ENCODE measurements around the gene CD70. TPM values are rescaled to one million over a fixed set of nuclear protein-coding genes. Genes with fewer than 3 reads are reported as not detected.

CD70 gene
- total RNA-seq, 1 experiment from 2014 or later = not detected

DNA sequence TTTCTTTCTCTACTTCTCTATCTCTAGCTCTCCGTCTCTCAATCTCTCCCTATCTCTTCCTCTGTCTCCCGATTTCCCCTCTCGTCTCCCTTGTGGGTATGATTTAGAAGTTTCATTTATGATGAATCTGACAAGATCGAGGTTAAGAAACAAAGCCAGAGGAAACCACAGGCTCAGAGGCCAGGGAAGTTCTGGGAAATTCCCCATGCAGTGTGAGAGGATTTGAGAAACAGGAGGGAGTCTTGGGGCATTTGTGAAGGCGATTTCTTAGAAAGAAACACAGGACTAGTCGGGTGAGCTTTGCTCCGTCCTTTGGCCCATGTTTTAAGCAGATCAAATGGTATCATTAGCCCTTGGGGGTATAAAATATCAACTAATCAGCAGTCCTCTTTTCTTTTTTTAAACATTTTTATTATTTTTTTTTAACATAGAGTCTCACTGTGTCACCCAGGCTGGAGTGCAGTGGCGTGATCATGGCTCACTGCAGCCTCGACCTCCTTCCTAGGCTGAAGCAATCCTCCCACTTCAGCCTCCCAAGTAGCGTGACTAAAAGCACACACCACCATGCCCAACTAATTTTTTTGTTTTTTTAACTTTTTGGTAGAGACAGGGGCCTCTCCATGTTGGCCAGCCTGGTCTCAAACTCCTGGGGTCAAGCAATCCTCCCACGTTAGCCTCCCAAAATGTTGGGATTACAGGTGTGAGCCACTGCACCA is 34.3 kb downstream of the CD70 start:
- TF ChIP-seq, protein P1, sequence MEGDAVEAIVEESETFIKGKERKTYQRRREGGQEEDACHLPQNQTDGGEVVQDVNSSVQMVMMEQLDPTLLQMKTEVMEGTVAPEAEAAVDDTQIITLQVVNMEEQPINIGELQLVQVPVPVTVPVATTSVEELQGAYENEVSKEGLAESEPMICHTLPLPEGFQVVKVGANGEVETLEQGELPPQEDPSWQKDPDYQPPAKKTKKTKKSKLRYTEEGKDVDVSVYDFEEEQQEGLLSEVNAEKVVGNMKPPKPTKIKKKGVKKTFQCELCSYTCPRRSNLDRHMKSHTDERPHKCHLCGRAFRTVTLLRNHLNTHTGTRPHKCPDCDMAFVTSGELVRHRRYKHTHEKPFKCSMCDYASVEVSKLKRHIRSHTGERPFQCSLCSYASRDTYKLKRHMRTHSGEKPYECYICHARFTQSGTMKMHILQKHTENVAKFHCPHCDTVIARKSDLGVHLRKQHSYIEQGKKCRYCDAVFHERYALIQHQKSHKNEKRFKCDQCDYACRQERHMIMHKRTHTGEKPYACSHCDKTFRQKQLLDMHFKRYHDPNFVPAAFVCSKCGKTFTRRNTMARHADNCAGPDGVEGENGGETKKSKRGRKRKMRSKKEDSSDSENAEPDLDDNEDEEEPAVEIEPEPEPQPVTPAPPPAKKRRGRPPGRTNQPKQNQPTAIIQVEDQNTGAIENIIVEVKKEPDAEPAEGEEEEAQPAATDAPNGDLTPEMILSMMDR (conservative IDR thresholded peaks at IDR 0.05) = no peak
- no peak for TF ChIP-seq EZH2 (IDR thresholded peaks at IDR 0.05; ENCODE audit: low read depth)
- no peak overlapping the region for H3K4me2 ChIP-seq

DNA sequence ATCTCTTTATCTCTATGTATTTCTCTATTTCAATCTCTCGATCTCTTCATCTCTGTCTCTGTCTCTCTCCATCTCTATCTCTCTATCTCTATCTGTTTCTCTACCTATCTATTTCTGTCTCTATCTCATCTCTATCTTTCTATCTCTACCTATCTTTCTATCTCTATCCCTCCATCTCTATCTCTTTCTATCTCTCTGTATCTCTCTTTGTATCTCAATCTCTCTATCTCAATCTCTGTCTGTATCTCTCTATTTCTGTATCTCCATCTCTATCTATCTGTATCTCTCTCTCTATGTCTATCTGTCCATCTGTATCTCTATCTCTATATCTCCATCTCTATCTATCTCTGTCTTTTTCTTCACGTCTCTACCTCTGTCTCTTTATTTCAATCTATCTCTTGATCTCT is 34.9 kb downstream of the CD70 start:
- Histone ChIP-seq H4K20me1 (ENCODE audit: insufficient read depth) (no peaks in the 10 kb centered on the region), H3K27ac (no peak overlapping the region), H3K36me3 (ENCODE audit: low read depth) (no peaks in the 10 kb centered on the region), H3K4me2 (no peak overlapping the region), H3F3A (ENCODE audit: insufficient read depth, low read depth) (peaks cover 2% of the 10 kb centered on the region; the same call in 1 of the 2 replicates), H3K79me2 (ENCODE audit: low read depth) (no peaks in the 10 kb centered on the region), H3K4me1 (replicated peaks; ENCODE audit: insufficient read depth) (peaks cover 5% of the 10 kb centered on the region), H3K4me3 (no peak overlapping the region), H3K9me3 (ENCODE audit: insufficient read depth, low read depth) (no peaks in the 10 kb centered on the region), H2AFZ (no peak overlapping the region), H3K9me2 (ENCODE audit: insufficient read depth) (no peaks in the 10 kb centered on the region), H3K27me3 (ENCODE audit: insufficient read depth, low read depth) (no peaks in the 10 kb centered on the region)
- ChIA-PET POLR2A (ENCODE audit: unreplicated experiment) (no interaction called here), CTCF (interaction anchor here (0.6 kb wide), 2 partner anchors 38 to 670 kb away, joined by 3 to 6 read pairs; no protein-coding TSS in a partner anchor)
- no peak for TF ChIP-seq EZH2 (IDR thresholded peaks at IDR 0.05; ENCODE audit: low read depth)
- TF ChIP-seq, protein P1 (conservative IDR thresholded peaks at IDR 0.05) = no peak
- BruUV-seq (replicated peaks) = no TSS peak
- no peak for DNase-seq
- intact Hi-C loops (cut with micrococcal nuclease; ENCODE audit: unreplicated experiment) = no loop called here

More for the DNA sequence above, 34.3 kb downstream of the CD70 start:
- POLR2A ChIA-PET (ENCODE audit: unreplicated experiment) = no interaction called here
- no peaks in the 10 kb centered on the region for H3K36me3 ChIP-seq (ENCODE audit: low read depth)
- DNase-seq = no peak
- CTCF ChIA-PET = interaction anchor here (0.6 kb wide), 2 partner anchors 39 to 669 kb away, joined by 3 to 6 read pairs; no protein-coding TSS in a partner anchor
- H2AFZ ChIP-seq = no peak overlapping the region
- no peaks in the 10 kb centered on the region for H3K27me3 ChIP-seq (ENCODE audit: insufficient read depth, low read depth)
- no peaks in the 10 kb centered on the region for H4K20me1 ChIP-seq (ENCODE audit: insufficient read depth)
- no peak overlapping the region for H3K27ac ChIP-seq
- no TSS peak for BruUV-seq (replicated peaks)
- H3F3A ChIP-seq (ENCODE audit: insufficient read depth, low read depth) = no peaks in the 10 kb centered on the region
- H3K79me2 ChIP-seq (ENCODE audit: low read depth) = no peaks in the 10 kb centered on the region
- intact Hi-C loops (cut with micrococcal nuclease; ENCODE audit: unreplicated experiment) = no loop called here
- H3K4me1 ChIP-seq (replicated peaks; ENCODE audit: insufficient read depth) = no peaks in the 10 kb centered on the region
- H3K9me2 ChIP-seq (ENCODE audit: insufficient read depth) = no peaks in the 10 kb centered on the region
- no peak overlapping the region for H3K4me3 ChIP-seq
- H3K9me3 ChIP-seq (ENCODE audit: insufficient read depth, low read depth) = no peaks in the 10 kb centered on the region

DNA sequence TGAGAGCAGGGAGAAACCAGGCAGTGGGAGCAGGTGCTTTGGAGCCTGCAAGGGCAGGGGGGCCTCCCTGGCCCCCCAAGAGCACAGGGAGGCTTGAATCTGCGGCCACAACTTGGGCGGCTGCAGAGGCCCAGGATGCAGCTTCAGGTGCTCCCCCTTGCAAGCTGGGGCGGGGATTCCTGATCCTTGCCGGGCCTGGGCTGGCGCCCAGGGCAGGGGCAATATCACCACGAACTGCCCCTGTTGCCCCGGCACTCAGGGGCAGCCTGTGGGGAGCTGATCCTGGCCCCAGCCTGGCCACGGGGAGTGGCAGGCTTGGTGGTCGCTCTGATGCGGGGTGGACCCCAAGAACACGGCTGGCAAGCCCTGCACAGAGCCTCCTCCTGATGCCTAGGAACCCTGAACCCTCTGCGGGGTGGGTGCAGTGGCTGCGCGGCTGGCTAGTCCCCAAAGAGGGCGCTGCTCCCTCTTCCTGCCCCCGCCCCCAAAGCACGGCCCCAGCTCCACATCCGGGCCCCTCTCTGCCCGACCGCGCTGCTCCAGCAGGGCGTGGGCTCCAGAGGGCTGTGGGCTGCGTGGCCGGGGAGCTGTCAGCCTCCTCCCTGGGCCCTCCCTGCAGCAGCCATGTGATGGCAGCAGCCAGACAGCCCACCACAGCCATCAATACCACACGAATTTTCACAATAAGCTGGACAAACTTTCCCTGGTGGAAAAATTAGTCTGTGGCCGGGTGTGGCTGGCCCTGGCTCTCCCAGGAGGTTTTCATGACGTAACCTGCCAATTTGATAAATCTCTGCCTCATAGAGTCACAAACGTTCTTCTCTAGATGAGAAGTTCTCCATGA is 39.1 kb downstream of the CD70 start:
- Histone ChIP-seq H3K4me3 (no peak overlapping the region), H2AFZ (no peak overlapping the region), H3K9me3 (ENCODE audit: insufficient read depth, low read depth) (no peaks in the 10 kb centered on the region), H3K27ac (no peak overlapping the region), H3K36me3 (ENCODE audit: low read depth) (no peaks in the 10 kb centered on the region), H3K27me3 (ENCODE audit: insufficient read depth, low read depth) (no peaks in the 10 kb centered on the region), H3F3A (ENCODE audit: insufficient read depth, low read depth) (peaks cover 5% of the 10 kb centered on the region; the same call in 1 of the 2 replicates), H3K4me2 (no peak overlapping the region), H4K20me1 (ENCODE audit: insufficient read depth) (no peaks in the 10 kb centered on the region), H3K4me1 (replicated peaks; ENCODE audit: insufficient read depth) (peaks cover 13% of the 10 kb centered on the region), H3K79me2 (ENCODE audit: low read depth) (no peaks in the 10 kb centered on the region), H3K9me2 (ENCODE audit: insufficient read depth) (no peaks in the 10 kb centered on the region)
- TF ChIP-seq, protein P1 (conservative IDR thresholded peaks at IDR 0.05) = no peak
- no peak for TF ChIP-seq EZH2 (IDR thresholded peaks at IDR 0.05; ENCODE audit: low read depth)
- BruUV-seq (replicated peaks) = no TSS peak
- ChIA-PET CTCF (interaction anchor here (0.6 kb wide), 1 partner anchor 473 kb away, joined by 3 read pairs; no protein-coding TSS in a partner anchor), POLR2A (ENCODE audit: unreplicated experiment) (interaction anchor here (0.6 kb wide), 1 partner anchor 21 kb away, joined by 3 read pairs; the partner anchor contains the start of gene TNFSF9)
- DNase-seq = no peak
- intact Hi-C loops (cut with micrococcal nuclease; ENCODE audit: unreplicated experiment) = no loop called here
